ENCODE results near the gene ZC3H7B. TPM values are rescaled to one million over a fixed set of nuclear protein-coding genes. Genes with fewer than 3 reads are reported as not detected.

ZC3H7B gene
- total and polyA plus RNA-seq, 5 donors from 2014 or later: 1.00 to 39.3 (median 1.3) TPM

DNA sequence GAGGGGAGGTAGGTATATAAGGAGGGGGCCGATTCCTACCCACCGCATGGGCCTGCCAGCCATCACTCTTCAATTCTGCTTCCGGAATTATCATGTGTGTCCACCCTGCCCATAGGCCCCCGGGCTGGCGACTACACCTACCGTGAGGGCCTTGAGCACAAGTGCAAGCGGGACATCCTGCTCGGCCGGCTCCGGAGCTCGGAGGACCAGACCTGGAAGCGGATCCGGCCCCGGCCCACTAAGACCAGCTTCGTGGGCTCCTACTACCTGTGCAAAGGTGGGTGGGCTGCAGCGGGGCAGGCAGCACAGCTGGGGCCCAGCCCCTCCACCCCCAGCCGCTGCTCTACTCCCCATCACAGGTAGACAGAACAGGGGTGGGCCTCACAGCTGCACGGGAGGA lies 42.0 kb downstream of the ZC3H7B start:
- Histone ChIP-seq H3K9me3 (ENCODE audit: control insufficient read depth in 2 of 2, low read length in 2 of 2) (no peaks in the 10 kb centered on the region), H3K27ac (ENCODE audit: insufficient read depth, low read length, poor library complexity, severe bottlenecking) (no peak overlapping the region), H3K4me1 (ENCODE audit: control insufficient read depth, insufficient read depth, low read length, poor library complexity, severe bottlenecking) (no peaks in the 10 kb centered on the region), H3K27me3 (ENCODE audit: control insufficient read depth, insufficient read depth, low read length) (no peaks in the 10 kb centered on the region), H3K36me3 (ENCODE audit: control insufficient read depth, insufficient read depth, low read length) (peaks cover 67% of the 10 kb centered on the region), H3K4me3 (ENCODE audit: low read depth, low read length) (no peak overlapping the region)
- Mint-ChIP-seq H3K4me3 (no peak overlapping the region), H3K9me3 (no peaks in the 10 kb centered on the region), H3K4me1 (no peaks in the 10 kb centered on the region), H3K27ac (no peak overlapping the region), H3K27me3 (no peaks in the 10 kb centered on the region), H3K36me3 (peaks cover 9% of the 10 kb centered on the region)
- ATAC-seq (ENCODE audit: low read depth in 2 of 2) (no peak), DNase-seq (no peak)

- Mint-ChIP-seq H3K4me3 (no peak overlapping the region), H3K27me3 (no peaks in the 10 kb centered on the region), H3K4me1 (no peaks in the 10 kb centered on the region), H3K36me3 (peaks cover 11% of the 10 kb centered on the region), H3K27ac (peak overlapping the region in 1 of 3 donors; percentile 25), H3K9me3 (no peaks in the 10 kb centered on the region)
- Histone ChIP-seq H3K27ac (ENCODE audit: insufficient read depth, low read length, poor library complexity, severe bottlenecking) (no peak overlapping the region), H3K27me3 (ENCODE audit: control insufficient read depth, insufficient read depth, low read length) (no peaks in the 10 kb centered on the region), H3K4me3 (ENCODE audit: low read depth, low read length) (no peak overlapping the region), H3K36me3 (ENCODE audit: control insufficient read depth, insufficient read depth, low read length) (peaks cover 71% of the 10 kb centered on the region), H3K9me3 (ENCODE audit: control insufficient read depth in 2 of 2, low read length in 2 of 2) (no peaks in the 10 kb centered on the region), H3K4me1 (ENCODE audit: control insufficient read depth, insufficient read depth, low read length, poor library complexity, severe bottlenecking) (no peaks in the 10 kb centered on the region)
- DNase-seq (no peak), ATAC-seq (ENCODE audit: low read depth in 2 of 2) (no peak)
Observed at GRCh38 chr22:41343717-41344116, 42.4 kb downstream of the ZC3H7B start.

DNA sequence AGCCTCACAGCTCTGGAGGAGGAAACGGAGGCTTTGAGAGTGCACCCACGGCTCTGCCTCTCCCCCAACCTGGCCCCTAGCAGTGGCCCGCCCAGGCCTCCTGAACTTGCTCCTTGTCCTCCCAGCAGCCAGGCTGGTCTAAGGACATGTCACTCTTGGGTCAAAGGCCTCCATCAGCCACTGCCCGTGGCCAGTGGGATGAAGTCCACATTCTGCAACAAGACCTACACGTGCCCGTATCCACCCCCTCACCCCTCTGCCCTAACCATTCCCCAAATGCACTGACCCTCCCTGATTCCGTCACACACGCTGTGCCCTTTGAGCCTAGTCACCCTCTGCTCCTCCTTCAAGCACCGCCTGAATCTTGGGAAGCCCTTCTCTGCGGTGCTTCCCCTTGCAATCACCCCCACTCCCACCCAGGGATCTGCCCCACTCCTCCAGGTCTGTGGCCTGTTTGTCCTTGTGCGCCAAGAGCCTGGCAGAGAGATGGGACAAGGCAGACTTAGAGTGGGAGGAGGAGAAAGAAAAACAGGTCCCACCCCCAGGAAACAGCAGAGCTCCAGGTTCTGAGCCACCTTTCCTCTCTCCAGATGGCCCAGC lies 43.0 kb downstream of the ZC3H7B start:
- peaks cover 70% of the 10 kb centered on the region for H3K36me3 ChIP-seq (ENCODE audit: control insufficient read depth, insufficient read depth, low read length)
- H3K4me3 ChIP-seq (ENCODE audit: low read depth, low read length): no peak overlapping the region
- no peaks in the 10 kb centered on the region for H3K27me3 ChIP-seq (ENCODE audit: control insufficient read depth, insufficient read depth, low read length)
- H3K4me1 ChIP-seq (ENCODE audit: control insufficient read depth, insufficient read depth, low read length, poor library complexity, severe bottlenecking): no peaks in the 10 kb centered on the region
- DNase-seq: no peak
- no peaks in the 10 kb centered on the region for H3K9me3 Mint-ChIP-seq
- no peaks in the 10 kb centered on the region for H3K4me1 Mint-ChIP-seq
- peak overlapping the region in 1 of 3 donors; percentile 25 for H3K27ac Mint-ChIP-seq
- no peaks in the 10 kb centered on the region for H3K9me3 ChIP-seq (ENCODE audit: control insufficient read depth in 2 of 2, low read length in 2 of 2)
- no peak overlapping the region for H3K27ac ChIP-seq (ENCODE audit: insufficient read depth, low read length, poor library complexity, severe bottlenecking)
- H3K27me3 Mint-ChIP-seq: no peaks in the 10 kb centered on the region
- no peak for ATAC-seq (ENCODE audit: low read depth in 2 of 2)
- H3K36me3 Mint-ChIP-seq: peaks cover 14% of the 10 kb centered on the region
- H3K4me3 Mint-ChIP-seq: no peak overlapping the region

DNA sequence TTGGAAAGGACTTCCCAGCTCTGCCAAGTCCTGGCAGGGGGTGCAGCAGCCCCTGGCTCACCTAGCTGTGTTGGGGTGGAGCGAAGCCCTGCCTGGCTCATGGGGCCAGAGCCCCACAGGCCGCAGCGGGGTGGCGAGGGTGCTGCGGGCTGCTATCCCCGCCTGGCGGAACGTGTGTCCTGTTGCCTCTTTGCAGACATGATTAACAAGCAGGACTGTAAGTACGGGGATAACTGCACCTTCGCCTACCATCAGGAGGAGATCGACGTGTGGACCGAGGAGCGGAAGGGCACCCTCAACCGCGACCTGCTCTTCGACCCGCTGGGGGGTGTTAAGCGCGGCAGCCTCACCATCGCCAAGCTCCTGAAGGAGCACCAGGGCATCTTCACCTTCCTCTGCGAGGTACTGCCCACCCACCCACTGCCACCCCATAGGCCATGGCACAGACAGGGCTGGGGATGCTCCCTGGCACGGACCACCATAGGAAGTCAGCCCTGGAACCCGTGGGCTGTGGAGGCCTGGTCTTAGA lies 44.5 kb downstream of the ZC3H7B start:
- Mint-ChIP-seq H3K36me3 (peaks cover 28% of the 10 kb centered on the region), H3K27me3 (no peaks in the 10 kb centered on the region), H3K4me3 (no peak overlapping the region), H3K9me3 (no peaks in the 10 kb centered on the region), H3K4me1 (peaks cover 0 to 3% (median 0%) of the 10 kb centered on the region in 4 donors), H3K27ac (no peak overlapping the region)
- no peak overlapping the region for H3K4me3 ChIP-seq (ENCODE audit: low read depth, low read length)
- H3K27ac ChIP-seq (ENCODE audit: insufficient read depth, low read length, poor library complexity, severe bottlenecking): no peak overlapping the region
- ATAC-seq (ENCODE audit: low read depth in 2 of 2) (no peak), DNase-seq (no peak)
- peaks cover 75% of the 10 kb centered on the region for H3K36me3 ChIP-seq (ENCODE audit: control insufficient read depth, insufficient read depth, low read length)
- no peaks in the 10 kb centered on the region for H3K9me3 ChIP-seq (ENCODE audit: control insufficient read depth in 2 of 2, low read length in 2 of 2)
- no peaks in the 10 kb centered on the region for H3K27me3 ChIP-seq (ENCODE audit: control insufficient read depth, insufficient read depth, low read length)
- no peaks in the 10 kb centered on the region for H3K4me1 ChIP-seq (ENCODE audit: control insufficient read depth, insufficient read depth, low read length, poor library complexity, severe bottlenecking)

- Histone ChIP-seq H3K4me3 (ENCODE audit: low read depth, low read length) (no peak overlapping the region), H3K36me3 (ENCODE audit: control insufficient read depth, insufficient read depth, low read length) (peaks cover 81% of the 10 kb centered on the region), H3K9me3 (ENCODE audit: control insufficient read depth in 2 of 2, low read length in 2 of 2) (no peaks in the 10 kb centered on the region), H3K27ac (ENCODE audit: insufficient read depth, low read length, poor library complexity, severe bottlenecking) (no peak overlapping the region), H3K27me3 (ENCODE audit: control insufficient read depth, insufficient read depth, low read length) (no peaks in the 10 kb centered on the region), H3K4me1 (ENCODE audit: control insufficient read depth, insufficient read depth, low read length, poor library complexity, severe bottlenecking) (no peaks in the 10 kb centered on the region)
- H3K27me3 Mint-ChIP-seq: no peaks in the 10 kb centered on the region
- no peak overlapping the region for H3K27ac Mint-ChIP-seq
- H3K4me1 Mint-ChIP-seq: peaks cover 0 to 3% (median 0%) of the 10 kb centered on the region in 4 donors
- DNase-seq (no peak), ATAC-seq (ENCODE audit: low read depth in 2 of 2) (no peak)
- H3K9me3 Mint-ChIP-seq: no peaks in the 10 kb centered on the region
- H3K4me3 Mint-ChIP-seq: no peak overlapping the region
- peaks cover 32% of the 10 kb centered on the region for H3K36me3 Mint-ChIP-seq
Observed at GRCh38 chr22:41347066-41347859, 45.9 kb downstream of the ZC3H7B start.

GRCh38 chr22:41348964-41349484 lies 47.7 kb downstream of the ZC3H7B start:
- H3K27ac Mint-ChIP-seq: no peak overlapping the region
- Histone ChIP-seq H3K27me3 (ENCODE audit: control insufficient read depth, insufficient read depth, low read length) (no peaks in the 10 kb centered on the region), H3K9me3 (ENCODE audit: control insufficient read depth in 2 of 2, low read length in 2 of 2) (no peaks in the 10 kb centered on the region), H3K4me1 (ENCODE audit: control insufficient read depth, insufficient read depth, low read length, poor library complexity, severe bottlenecking) (no peaks in the 10 kb centered on the region), H3K4me3 (ENCODE audit: low read depth, low read length) (no peak overlapping the region), H3K27ac (ENCODE audit: insufficient read depth, low read length, poor library complexity, severe bottlenecking) (no peak overlapping the region), H3K36me3 (ENCODE audit: control insufficient read depth, insufficient read depth, low read length) (peaks cover 79% of the 10 kb centered on the region)
- H3K4me3 Mint-ChIP-seq: no peak overlapping the region
- peaks cover 0 to 3% (median 0%) of the 10 kb centered on the region in 4 donors for H3K4me1 Mint-ChIP-seq
- DNase-seq (no peak), ATAC-seq (ENCODE audit: low read depth in 2 of 2) (no peak)
- no peaks in the 10 kb centered on the region for H3K27me3 Mint-ChIP-seq
- H3K9me3 Mint-ChIP-seq: no peaks in the 10 kb centered on the region
- peaks cover 35% of the 10 kb centered on the region for H3K36me3 Mint-ChIP-seq

DNA sequence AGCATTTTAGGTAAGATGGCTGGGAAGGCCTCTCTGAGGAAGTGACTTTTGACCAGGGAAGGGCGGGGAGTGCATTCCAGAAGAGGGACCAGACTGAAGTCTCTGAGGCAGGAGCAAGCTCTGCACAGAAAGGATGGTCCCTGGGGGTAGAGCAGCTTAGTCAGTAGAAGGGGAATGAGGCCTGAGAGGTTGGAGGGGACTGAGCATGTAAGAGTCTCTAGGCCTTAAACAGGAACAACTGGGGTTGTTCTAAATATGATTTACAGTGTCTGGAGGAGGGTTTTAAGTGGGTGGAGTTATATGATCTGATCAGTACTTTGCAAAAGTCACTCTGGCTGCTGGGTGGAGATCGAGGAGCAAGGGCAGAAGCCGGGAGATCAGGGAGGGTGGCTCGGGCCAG lies 48.8 kb downstream of the ZC3H7B start:
- H3K27ac Mint-ChIP-seq: peak overlapping the region in 1 of 3 donors; percentile 29

More for the DNA sequence above, 48.8 kb downstream of the ZC3H7B start:
- no peak for DNase-seq
- H3K27ac ChIP-seq (ENCODE audit: insufficient read depth, low read length, poor library complexity, severe bottlenecking): no peak overlapping the region
- Mint-ChIP-seq H3K4me3 (no peak overlapping the region), H3K9me3 (no peaks in the 10 kb centered on the region), H3K27me3 (no peaks in the 10 kb centered on the region), H3K4me1 (peaks cover 0 to 6% (median under 1%) of the 10 kb centered on the region in 4 donors), H3K36me3 (peaks cover 32% of the 10 kb centered on the region)
- ATAC-seq (ENCODE audit: low read depth in 2 of 2): no peak
- no peaks in the 10 kb centered on the region for H3K9me3 ChIP-seq (ENCODE audit: control insufficient read depth in 2 of 2, low read length in 2 of 2)
- H3K4me1 ChIP-seq (ENCODE audit: control insufficient read depth, insufficient read depth, low read length, poor library complexity, severe bottlenecking): no peaks in the 10 kb centered on the region
- peaks cover 72% of the 10 kb centered on the region for H3K36me3 ChIP-seq (ENCODE audit: control insufficient read depth, insufficient read depth, low read length)
- no peaks in the 10 kb centered on the region for H3K27me3 ChIP-seq (ENCODE audit: control insufficient read depth, insufficient read depth, low read length)
- no peak overlapping the region for H3K4me3 ChIP-seq (ENCODE audit: low read depth, low read length)
